HTR-8/SVneo (cell line): ENCODE data around the gene UNC5C.
A peak's percentile ranks its signal among the peaks of the same experiment; 100 is the strongest.

Experiments
- DNase-seq: peaks from one replicate; pipeline ENCODE4 v3.0.0; 2011; ENCODE audit warnings: low spot score, mixed read lengths; ENCODE audit not compliant: insufficient read length
- FAIRE-seq: peaks from 2 replicates; lab custom pipeline; 2011; peaks lifted over from hg19 to GRCh38; lab: Jason Lieb, UNC

UNC5C gene

DNA sequence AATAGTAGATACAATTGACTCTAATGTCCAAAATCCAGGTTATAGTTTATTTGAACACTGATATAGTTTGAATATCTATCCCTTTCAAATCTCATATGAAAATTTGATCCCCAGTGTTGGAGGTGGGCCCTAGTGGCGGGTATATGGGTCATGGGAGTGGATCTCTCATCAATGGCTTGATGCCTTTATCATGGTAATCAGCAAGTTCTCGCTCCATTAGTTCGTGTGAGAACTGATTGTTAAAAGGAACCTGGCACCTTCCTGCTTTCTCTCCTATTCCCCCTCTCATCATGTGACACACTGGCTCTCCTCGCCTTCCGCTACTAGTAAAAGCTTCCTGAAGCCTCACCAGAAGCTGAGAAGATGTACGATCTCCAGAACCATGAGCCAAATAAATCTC is 70.1 kb downstream of the UNC5C start:
- FAIRE-seq (no peak), DNase-seq (no peak)

DNA sequence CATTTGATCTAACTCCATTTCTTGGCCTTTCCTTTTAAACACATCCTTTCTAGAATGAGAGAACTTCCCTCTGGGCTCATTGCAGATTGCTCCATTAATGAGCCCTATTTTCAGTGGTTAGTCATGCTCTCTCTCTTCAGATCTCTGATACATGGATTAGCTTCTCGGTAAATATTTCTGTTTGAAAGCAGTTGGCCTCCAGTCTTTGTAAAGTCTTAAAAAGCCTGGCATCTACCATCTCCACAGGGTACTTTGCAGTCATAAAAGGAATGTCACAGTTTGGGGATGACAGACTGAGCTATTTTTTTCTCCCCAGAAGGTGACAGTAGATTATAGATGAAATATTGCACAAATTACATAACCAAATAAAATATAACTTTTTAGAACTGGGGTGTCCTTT is 72.7 kb downstream of the UNC5C start:
- DNase-seq (no peak), FAIRE-seq (no peak)

- FAIRE-seq: no peak
Observed at GRCh38 chr4:95472534-95472933, 76.2 kb downstream of the UNC5C start.

GRCh38 chr4:95470622-95471021 is 78.2 kb downstream of the UNC5C start:
- FAIRE-seq (no peak), DNase-seq (no peak)

More at GRCh38 chr4:95472534-95472933, 76.2 kb downstream of the UNC5C start:
- DNase-seq: no peak

DNA sequence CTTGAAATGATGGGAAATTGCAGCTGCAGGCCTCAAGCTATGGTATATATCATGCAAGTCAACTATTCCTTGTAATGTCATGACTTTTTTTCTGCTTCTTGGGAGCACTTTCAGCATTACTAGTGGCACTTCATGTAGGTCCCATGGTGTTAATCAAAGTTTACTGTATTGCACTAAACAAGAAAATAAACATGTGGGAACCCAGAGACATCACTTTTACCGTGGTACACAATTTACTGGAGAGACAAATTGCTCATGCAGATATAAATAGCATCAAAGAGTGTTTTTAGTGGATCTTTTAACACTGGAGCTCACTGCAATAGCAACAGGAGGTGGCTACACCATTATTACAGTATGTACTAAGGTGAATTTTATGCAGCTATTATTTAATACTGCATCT is 79.2 kb downstream of the UNC5C start:
- FAIRE-seq: no peak
- no peak for DNase-seq

DNA sequence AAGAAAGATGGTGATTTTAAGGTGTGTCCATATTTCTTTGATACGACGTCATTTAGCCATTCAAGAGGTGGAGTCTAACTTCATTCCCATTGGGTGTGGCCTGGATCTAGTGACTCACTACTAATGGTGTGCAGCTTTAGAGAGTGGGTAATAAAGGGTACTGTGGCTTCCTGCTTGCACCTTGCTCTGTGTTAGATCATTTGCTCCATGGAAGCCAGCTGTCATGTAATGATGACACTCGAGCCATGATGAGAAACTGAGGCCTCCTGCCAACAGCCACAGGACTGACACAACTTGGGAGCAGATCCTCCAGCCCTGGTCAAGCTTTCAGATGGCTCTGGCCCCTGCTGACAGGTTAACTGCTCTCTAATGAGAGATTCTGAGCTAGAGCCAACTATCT is 82.0 kb downstream of the UNC5C start:
- DNase-seq: no peak
- no peak for FAIRE-seq

DNA sequence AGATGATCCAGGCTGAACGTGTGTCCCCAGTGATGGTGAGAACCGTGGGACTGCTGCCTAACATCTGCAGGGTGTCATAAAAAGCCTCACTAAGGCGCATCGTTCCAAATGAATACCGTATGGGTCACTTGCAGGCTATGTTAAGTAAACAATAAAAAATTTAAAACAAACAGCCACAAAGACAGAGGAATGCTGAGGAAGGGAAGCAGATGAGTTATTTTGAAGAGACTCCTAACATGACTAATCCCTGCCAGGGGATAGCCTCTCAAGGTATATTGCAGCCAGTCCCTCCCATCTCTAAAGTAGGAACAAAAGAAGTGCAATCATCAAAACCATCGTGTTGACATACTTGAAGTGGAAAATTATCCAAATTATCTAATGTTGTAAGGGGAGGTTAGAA is 83.8 kb downstream of the UNC5C start:
- DNase-seq (peak; percentile 1), FAIRE-seq (no peak)

DNA sequence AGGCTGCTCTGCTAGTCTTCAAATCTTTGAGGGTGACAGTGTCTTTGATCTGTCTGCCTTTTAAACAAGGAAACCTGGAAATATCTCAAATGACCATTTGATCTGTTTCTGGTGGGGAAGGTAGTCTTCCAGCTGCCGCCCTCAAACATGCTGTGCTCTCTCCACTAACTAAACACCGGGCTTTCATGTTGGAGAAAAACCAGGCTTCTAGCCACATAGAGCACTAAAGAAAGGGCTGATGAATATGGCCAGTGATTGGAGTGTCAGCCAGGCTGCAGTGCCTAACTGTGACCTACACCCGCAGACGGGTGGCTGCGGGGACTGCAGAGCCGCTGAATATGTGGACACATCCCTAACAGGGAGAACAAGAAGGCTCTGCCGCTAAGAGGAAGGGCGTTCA is 85.9 kb downstream of the UNC5C start:
- DNase-seq (no peak), FAIRE-seq (no peak)

GRCh38 chr4:95457353-95457752 is 91.4 kb downstream of the UNC5C start:
- DNase-seq: no peak
- FAIRE-seq: no peak

GRCh38 chr4:95450294-95450693 is 98.5 kb downstream of the UNC5C start:
- FAIRE-seq (no peak), DNase-seq (no peak)

DNA sequence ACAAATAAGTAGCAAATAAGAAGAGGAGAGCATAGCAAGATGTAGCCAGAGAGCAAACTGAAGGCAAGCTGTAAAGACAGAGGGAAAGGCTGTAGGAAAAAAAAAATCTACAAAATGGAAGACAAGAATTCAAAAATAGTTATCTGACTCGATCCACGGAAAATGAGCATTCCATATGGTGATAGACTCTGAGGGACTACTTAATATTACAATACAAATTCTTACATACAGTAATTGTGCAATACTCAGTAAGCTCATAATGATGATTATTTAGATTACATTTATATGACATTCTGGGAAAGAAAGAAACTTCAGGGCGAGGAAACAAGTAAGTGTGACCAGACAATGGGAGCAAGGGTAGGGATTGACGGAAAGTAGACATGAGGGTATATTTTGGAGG is 102.6 kb downstream of the UNC5C start:
- no peak for DNase-seq
- no peak for FAIRE-seq

GRCh38 chr4:95445251-95445650 is 103.5 kb downstream of the UNC5C start:
- FAIRE-seq: no peak
- DNase-seq: no peak

DNA sequence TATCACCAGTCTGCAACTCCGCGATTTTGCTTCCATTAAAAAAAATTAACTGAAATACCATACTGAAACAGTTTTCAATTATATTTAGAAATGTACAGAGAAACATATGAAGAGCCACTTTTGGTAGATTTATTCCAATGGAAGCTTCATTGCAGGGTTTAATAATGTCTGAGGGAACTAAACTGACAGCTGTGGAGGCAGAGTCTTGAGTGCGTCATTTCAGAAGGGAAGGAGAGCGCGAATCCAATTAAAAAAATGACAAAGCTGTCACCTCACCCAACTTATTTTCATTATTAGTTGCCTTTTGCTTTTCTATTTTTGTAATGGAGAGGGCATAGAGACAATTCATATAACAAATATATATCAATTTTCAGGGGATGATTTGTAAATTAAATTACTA is 104.0 kb downstream of the UNC5C start:
- no peak for DNase-seq

DNA sequence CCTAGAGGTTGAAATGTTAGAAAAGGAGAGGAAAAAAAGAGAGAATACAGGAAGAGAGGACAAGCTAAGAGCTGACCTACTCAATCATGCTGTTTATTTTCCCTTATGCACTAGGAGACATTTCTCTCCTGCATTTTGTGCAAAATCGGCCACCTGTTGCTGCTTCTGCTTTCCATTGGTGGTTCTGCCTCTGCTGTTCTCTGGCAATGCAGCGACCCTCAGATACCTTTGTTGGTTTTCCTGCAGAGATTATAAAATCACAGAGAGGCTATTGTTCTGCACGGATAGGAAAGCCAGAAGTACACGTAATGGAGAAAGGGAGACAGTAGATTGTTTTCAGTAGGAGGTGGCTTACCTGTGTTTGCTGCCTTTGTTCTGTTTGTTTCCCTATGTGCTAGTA is 108.9 kb downstream of the UNC5C start:
- DNase-seq (no peak), FAIRE-seq (no peak)

More for the DNA sequence above, 104.0 kb downstream of the UNC5C start:
- FAIRE-seq: no peak

GRCh38 chr4:95439071-95439470 is 109.7 kb downstream of the UNC5C start:
- no peak for DNase-seq
- no peak for FAIRE-seq

- DNase-seq (no peak), FAIRE-seq (no peak)
Observed at GRCh38 chr4:95432466-95432865, 116.3 kb downstream of the UNC5C start.

- no peak for DNase-seq
- no peak for FAIRE-seq
Observed at GRCh38 chr4:95431678-95432077, 117.1 kb downstream of the UNC5C start.

GRCh38 chr4:95429416-95429815 is 119.4 kb downstream of the UNC5C start:
- DNase-seq (no peak), FAIRE-seq (no peak)

GRCh38 chr4:95428291-95429070 is 120.3 kb downstream of the UNC5C start:
- DNase-seq: no peak

GRCh38 chr4:95426455-95426854 is 122.3 kb downstream of the UNC5C start:
- FAIRE-seq (no peak), DNase-seq (no peak)

More at GRCh38 chr4:95428291-95429070, 120.3 kb downstream of the UNC5C start:
- FAIRE-seq: no peak

GRCh38 chr4:95422436-95422835 is 126.3 kb downstream of the UNC5C start:
- DNase-seq: no peak
- FAIRE-seq: no peak

GRCh38 chr4:95421869-95422268 is 126.9 kb downstream of the UNC5C start:
- FAIRE-seq: no peak
- no peak for DNase-seq
